Mesenchymal stem cell (in vitro differentiated cells and primary cell): ENCODE results near the gene NVL.

Experiments
- DNase-seq: peaks from one replicate; pipeline ENCODE4 v3.0.0-alpha.2; 2013
- H2AFZ ChIP-seq: one replicate; pipeline ENCODE4 v1.6.1; 2013; ENCODE audit warnings: low read depth, mild to moderate bottlenecking, control low read depth, inconsistent platforms, low read length, moderate library complexity
- H2AK5ac ChIP-seq: 2 replicates; pipeline ENCODE4 v1.6.1; 2013; ENCODE audit warnings: low read length, moderate library complexity, mild to moderate bottlenecking, inconsistent platforms; ENCODE audit not compliant: severe bottlenecking
- H2BK120ac ChIP-seq: one replicate; pipeline ENCODE4 v1.6.1; 2013; ENCODE audit warnings: low read depth, mild to moderate bottlenecking, inconsistent platforms, low read length, moderate library complexity
- H2BK12ac ChIP-seq, 2 experiments: one replicate each; pipeline ENCODE4 v1.6.1; 2013; ENCODE audit warnings: inconsistent platforms in 2 of 2, low read length in 2 of 2, mild to moderate bottlenecking in 2 of 2, moderate library complexity in 2 of 2, control low read depth in 1 of 2
- H2BK15ac ChIP-seq: one replicate; pipeline ENCODE4 v1.6.1; 2013; ENCODE audit warnings: mild to moderate bottlenecking, low read depth, inconsistent platforms; ENCODE audit not compliant: poor library complexity, severe bottlenecking
- H2BK5ac ChIP-seq: 2 replicates; pipeline ENCODE4 v1.6.1; 2013; ENCODE audit warnings: low read depth, mild to moderate bottlenecking, low read length, control low read depth, inconsistent platforms; ENCODE audit not compliant: poor library complexity, severe bottlenecking
- H3K14ac ChIP-seq, 2 experiments: one replicate each; pipeline ENCODE4 v1.6.1; 2013; ENCODE audit warnings: inconsistent platforms in 2 of 2, low read length in 2 of 2, control low read depth in 1 of 2, mild to moderate bottlenecking in 1 of 2, moderate library complexity in 1 of 2
- H3K18ac ChIP-seq, 2 experiments: one replicate each; pipeline ENCODE4 v1.6.1; 2013; ENCODE audit warnings: inconsistent platforms in 2 of 2, low read length in 2 of 2, control low read depth in 1 of 2, low read depth in 1 of 2, mild to moderate bottlenecking in 1 of 2
- H3K23ac ChIP-seq, 2 experiments: one replicate each; pipeline ENCODE4 v1.6.1; 2013; ENCODE audit warnings: inconsistent platforms in 2 of 2, low read length in 2 of 2, mild to moderate bottlenecking in 2 of 2, moderate library complexity in 2 of 2, control low read depth in 1 of 2
- H3K27ac ChIP-seq: 2 replicates; pipeline ENCODE4 v1.5.1; 2013; ENCODE audit warnings: mild to moderate bottlenecking, moderate library complexity, low read length, control low read depth, inconsistent platforms; ENCODE audit not compliant: poor library complexity, severe bottlenecking
- H3K27me3 ChIP-seq, 2 experiments: 2 replicates each; pipeline versions ENCODE4 v1.6.1 to v1.7.0; 2013; ENCODE audit warnings: low read length in 2 of 2, mild to moderate bottlenecking in 2 of 2, moderate library complexity in 2 of 2, control low read depth in 1 of 2, inconsistent platforms in 1 of 2; ENCODE audit not compliant: control insufficient read depth in 1 of 2, insufficient read depth in 1 of 2
- H3K36me3 ChIP-seq, 2 experiments: 2 replicates each; pipeline versions ENCODE4 v1.6.1 to v1.7.0; 2013; ENCODE audit warnings: low read length in 2 of 2, control low read depth in 1 of 2, inconsistent platforms in 1 of 2, low read depth in 1 of 2, mild to moderate bottlenecking in 1 of 2; ENCODE audit not compliant: insufficient read depth in 2 of 2, control insufficient read depth in 1 of 2
- H3K4ac ChIP-seq, 2 experiments: one replicate each; pipeline ENCODE4 v1.6.1; 2013; ENCODE audit warnings: inconsistent platforms in 2 of 2, low read length in 2 of 2, mild to moderate bottlenecking in 2 of 2, moderate library complexity in 2 of 2, control low read depth in 1 of 2, low read depth in 1 of 2
- H3K4me1 ChIP-seq: 2 replicates; pipeline ENCODE4 v1.6.1; 2013; ENCODE audit warnings: low read depth, low read length, control low read depth; ENCODE audit not compliant: control insufficient read depth, insufficient read depth
- H3K4me2 ChIP-seq: 2 replicates; pipeline ENCODE4 v1.6.1; 2013; ENCODE audit warnings: low read length, mild to moderate bottlenecking, inconsistent platforms; ENCODE audit not compliant: poor library complexity, severe bottlenecking
- H3K4me3 ChIP-seq, 2 experiments: 2 replicates each; pipeline versions ENCODE4 v1.5.1 to v1.7.0; 2013; ENCODE audit warnings: low read length in 2 of 2, mild to moderate bottlenecking in 2 of 2, control low read depth in 1 of 2, low read depth in 1 of 2; ENCODE audit not compliant: insufficient read depth in 1 of 2
- H3K79me1 ChIP-seq: replicated peaks from 2 replicates; pipeline ENCODE4 v1.6.1; 2013; ENCODE audit warnings: mild to moderate bottlenecking, control low read depth, low read length, inconsistent platforms; ENCODE audit not compliant: poor library complexity, severe bottlenecking
- H3K9ac ChIP-seq: 2 replicates; pipeline ENCODE4 v1.7.0; 2013; ENCODE audit warnings: mild to moderate bottlenecking, low read length, moderate library complexity
- H3K9me3 ChIP-seq: 2 replicates; pipeline ENCODE4 v1.7.0; 2013; ENCODE audit warnings: mild to moderate bottlenecking, low read length; ENCODE audit not compliant: control insufficient read depth
- H4K8ac ChIP-seq: one replicate; pipeline ENCODE4 v1.6.1; 2013; ENCODE audit warnings: inconsistent platforms, mild to moderate bottlenecking, low read length, moderate library complexity
- H4K91ac ChIP-seq: one replicate; pipeline ENCODE4 v1.6.1; 2013; ENCODE audit warnings: mild to moderate bottlenecking, low read length, inconsistent platforms
- WGBS: methylation state at CpG from one replicate; pipeline ENCODE4 v1.1.7; 2013; ENCODE audit warnings: mixed read lengths; 5-methylcytosine and 5-hydroxymethylcytosine counted together

Gene NVL

GRCh38 chr1:224189561-224189960 is 140.4 kb downstream of the NVL start:
- Histone ChIP-seq H4K91ac (no peak overlapping the region), H2BK5ac (no peak overlapping the region), H2AK5ac (no peak overlapping the region), H3K4me2 (no peak overlapping the region), H2AFZ (no peak overlapping the region), H3K23ac (no peak overlapping the region), H2BK120ac (no peak overlapping the region), H4K8ac (no peak overlapping the region), H3K27me3 (no peaks in the 10 kb centered on the region), H3K27ac (no peak overlapping the region), H3K9ac (no peak overlapping the region), H2BK12ac (no peak overlapping the region), H3K14ac (no peak overlapping the region), H3K36me3 (peaks cover 23 to 40% of the 10 kb centered on the region in 2 experiments), H3K4me3 (no peak overlapping the region), H2BK15ac (no peak overlapping the region), H3K4me1 (peaks cover 6% of the 10 kb centered on the region), H3K9me3 (no peaks in the 10 kb centered on the region), H3K4ac (no peak overlapping the region), H3K18ac (no peak overlapping the region), H3K79me1 (peaks cover 5% of the 10 kb centered on the region)
- no peak for DNase-seq
- 99% methylated on average over 7 of the region's 7 CpGs for WGBS

- no peak overlapping the region for H3K14ac ChIP-seq
- H3K27ac ChIP-seq: no peak overlapping the region
- H2AFZ ChIP-seq: no peak overlapping the region
- no peak overlapping the region for H3K4ac ChIP-seq
- H3K23ac ChIP-seq: no peak overlapping the region
- no peaks in the 10 kb centered on the region for H3K9me3 ChIP-seq
- WGBS: 88% methylated on average over 2 of the region's 2 CpGs
- no peaks in the 10 kb centered on the region for H3K27me3 ChIP-seq
- H3K18ac ChIP-seq: no peak overlapping the region
- H2BK120ac ChIP-seq: no peak overlapping the region
- H4K91ac ChIP-seq: no peak overlapping the region
- peaks cover 17 to 31% of the 10 kb centered on the region in 2 experiments for H3K36me3 ChIP-seq
- DNase-seq: no peak
- H3K4me1 ChIP-seq: peaks cover 9% of the 10 kb centered on the region
- no peak overlapping the region for H4K8ac ChIP-seq
- no peak overlapping the region for H2BK5ac ChIP-seq
- no peak overlapping the region for H3K4me2 ChIP-seq
- H3K79me1 ChIP-seq: peaks cover under 1% of the 10 kb centered on the region
- H3K4me3 ChIP-seq: no peak overlapping the region
- no peak overlapping the region for H2AK5ac ChIP-seq
- no peak overlapping the region for H2BK12ac ChIP-seq
- no peak overlapping the region for H2BK15ac ChIP-seq
- no peak overlapping the region for H3K9ac ChIP-seq
Observed at GRCh38 chr1:224188286-224188685, 141.7 kb downstream of the NVL start.

GRCh38 chr1:224185208-224185607 is 144.8 kb downstream of the NVL start:
- Histone ChIP-seq H3K14ac (no peak overlapping the region), H2BK12ac (no peak overlapping the region), H2AFZ (no peak overlapping the region), H2BK120ac (no peak overlapping the region), H4K8ac (no peak overlapping the region), H3K9me3 (no peaks in the 10 kb centered on the region), H2AK5ac (no peak overlapping the region), H4K91ac (no peak overlapping the region), H3K4me1 (peaks cover 12% of the 10 kb centered on the region), H3K9ac (peak overlapping the region; percentile 96), H3K4ac (no peak overlapping the region), H3K36me3 (peaks cover 13 to 14% of the 10 kb centered on the region in 2 experiments), H2BK5ac (no peak overlapping the region), H2BK15ac (no peak overlapping the region), H3K27me3 (no peaks in the 10 kb centered on the region), H3K18ac (no peak overlapping the region), H3K4me2 (peak overlapping the region; percentile 23), H3K4me3 (peak overlapping the region in 1 of 2 experiments; percentile 87), H3K27ac (no peak overlapping the region), H3K23ac (no peak overlapping the region), H3K79me1 (no peaks in the 10 kb centered on the region)
- WGBS: 97% methylated on average over 8 of the region's 8 CpGs
- no peak for DNase-seq

DNA sequence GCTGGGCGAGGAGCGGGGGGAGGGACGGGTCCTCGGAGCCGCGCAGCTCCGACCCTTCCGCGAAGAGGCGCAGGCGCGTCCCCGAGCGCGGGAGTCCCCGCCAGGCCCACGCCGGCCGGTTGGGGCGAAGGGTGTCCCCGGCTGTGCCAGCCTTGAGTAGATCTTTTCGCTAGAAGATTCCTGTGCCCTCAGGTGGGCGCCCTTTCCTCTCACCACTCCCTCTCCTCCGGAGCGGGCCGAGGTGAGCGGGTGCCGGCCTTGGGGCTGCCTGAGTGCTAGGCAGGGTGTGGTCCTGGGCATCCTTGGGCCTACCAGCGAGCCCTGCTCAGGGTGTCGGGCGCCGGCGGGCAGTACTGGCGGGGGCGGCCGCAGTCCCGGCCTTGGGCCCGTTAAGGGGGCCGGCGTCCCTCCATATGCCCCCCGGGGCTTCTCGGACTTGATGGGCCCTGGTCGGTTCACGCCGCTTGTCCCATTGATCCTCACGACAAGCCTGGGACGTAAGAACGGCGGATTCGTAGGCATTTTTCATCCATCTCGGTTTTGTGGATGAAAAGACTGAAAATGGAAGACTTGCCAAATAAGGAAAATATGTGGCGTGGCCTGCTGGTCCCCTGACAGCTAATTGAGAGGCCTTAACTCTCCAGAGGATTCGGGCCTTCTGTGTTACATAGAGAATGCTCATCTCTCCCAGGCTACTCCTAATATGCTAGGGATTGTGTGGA is 146.2 kb downstream of the NVL start:
- Histone ChIP-seq H2BK120ac (peak overlapping the region; percentile 94), H3K9me3 (no peaks in the 10 kb centered on the region), H3K27ac (peak overlapping the region; percentile 94), H3K18ac (peak overlapping the region; percentile 99 to 100), H3K9ac (peak overlapping the region; percentile 96), H3K23ac (peak overlapping the region in 1 of 2 experiments; percentile 94), H3K4me3 (peak overlapping the region; percentile 87 to 97), H3K14ac (peak overlapping the region; percentile 97 to 99), H2AK5ac (peak overlapping the region; percentile 73), H3K4me2 (peak overlapping the region; percentile 70), H2BK12ac (peak overlapping the region; percentile 29 to 54), H3K4me1 (peaks cover 12% of the 10 kb centered on the region), H3K36me3 (peaks cover 6 to 13% of the 10 kb centered on the region in 2 experiments), H3K79me1 (no peaks in the 10 kb centered on the region), H2BK5ac (peak overlapping the region; percentile 96), H2AFZ (peak overlapping the region; percentile 81), H4K8ac (peak overlapping the region; percentile 89), H3K27me3 (no peaks in the 10 kb centered on the region), H3K4ac (peak overlapping the region; percentile 94 to 100), H2BK15ac (peak overlapping the region; percentile 99), H4K91ac (peak overlapping the region; percentile 96)
- 1% methylated on average over 45 of the region's 53 CpGs for WGBS
- peak; percentile 74 for DNase-seq
